SU-DHL-6 (cell line): ENCODE results near the gene CHD5.

Experiments used
- H2AFZ ChIP-seq: fragments of 200-600 bp; sonication (generic); 2 replicates; pipeline ENCODE4 v1.6.1; 2014; ENCODE audit warnings: low read depth, mild to moderate bottlenecking, moderate library complexity, mixed read lengths, antibody characterized with exemption, low read length; ENCODE audit not compliant: severe bottlenecking
- H3F3A ChIP-seq: fragments of 200-600 bp; shearing (Covaris generic); 2 replicates; pipeline ENCODE4 v1.6.0; 2016; ENCODE audit warnings: antibody characterized with exemption, mild to moderate bottlenecking; ENCODE audit not compliant: insufficient read depth
- H3K27ac ChIP-seq: fragments of 200-600 bp; sonication (generic); 2 replicates; pipeline ENCODE4 v1.5.1; 2016; ENCODE audit warnings: low read depth, mild to moderate bottlenecking, low read length, moderate library complexity, mixed read lengths
- H3K27me3 ChIP-seq: fragments of 200-600 bp; sonication (generic), shearing (Covaris generic); 2 replicates; pipeline ENCODE4 v1.6.0; 2014; ENCODE audit warnings: mild to moderate bottlenecking, low read length
- H3K36me3 ChIP-seq: fragments of 200-600 bp; sonication (generic); 2 replicates; pipeline ENCODE4 v1.6.1; 2014; ENCODE audit warnings: mild to moderate bottlenecking, low read length, mixed read lengths
- H3K4me2 ChIP-seq: fragments of 300-600, 200-600 bp; shearing (Covaris generic), sonication (generic); 2 replicates; pipeline ENCODE4 v1.6.0; 2014; ENCODE audit warnings: low read length, low read depth, mild to moderate bottlenecking; ENCODE audit not compliant: poor library complexity, severe bottlenecking
- H3K4me3 ChIP-seq: fragments of 200-600 bp; sonication (generic); 2 replicates; pipeline ENCODE4 v1.5.1; 2014; ENCODE audit warnings: antibody characterized with exemption, low read length, mild to moderate bottlenecking, mixed read lengths; ENCODE audit not compliant: insufficient read depth, poor library complexity, severe bottlenecking
- H3K79me2 ChIP-seq: fragments of 200-600 bp; sonication (generic); 2 replicates; pipeline ENCODE4 v1.6.1; 2014; ENCODE audit warnings: mild to moderate bottlenecking, low read length, moderate library complexity; ENCODE audit not compliant: insufficient read depth
- H3K9ac ChIP-seq: fragments of 200-600 bp; sonication (generic); 2 replicates; pipeline ENCODE4 v1.7.0; 2014; ENCODE audit warnings: mild to moderate bottlenecking, low read length
- H3K9me2 ChIP-seq: fragments of 200-600 bp; sonication (generic); replicated peaks from 2 replicates; pipeline ENCODE4 v1.6.1; 2014; ENCODE audit warnings: low read length; ENCODE audit not compliant: insufficient read depth
- H3K9me3 ChIP-seq: fragments of 200-600 bp; sonication (generic); 2 replicates; pipeline ENCODE4 v1.6.1; 2014; ENCODE audit warnings: low read length, mixed read lengths; ENCODE audit not compliant: insufficient read depth
- H4K20me1 ChIP-seq: fragments of 200-600 bp; sonication (generic); 2 replicates; pipeline ENCODE4 v1.6.1; 2014; ENCODE audit warnings: low read depth, mild to moderate bottlenecking, antibody characterized with exemption, low read length, moderate library complexity, mixed read lengths
- CTCF ChIP-seq: fragments of 200-600 bp; sonication (generic); IDR thresholded peaks from one replicate; pipeline ENCODE4 v1.5.1; 2017; ENCODE audit warnings: antibody characterized with exemption, mild to moderate bottlenecking, low read length, moderate library complexity; ENCODE audit not compliant: insufficient read depth, poor library complexity, severe bottlenecking
- EZH2phosphoT487 ChIP-seq: fragments of 200-600 bp; sonication (generic), shearing (Covaris generic); conservative IDR thresholded peaks from 2 replicates; pipeline ENCODE4 v1.6.1; 2018; ENCODE audit warnings: mild to moderate bottlenecking, antibody characterized with exemption, low read length, moderate library complexity, mixed read lengths

CHD5 gene

DNA sequence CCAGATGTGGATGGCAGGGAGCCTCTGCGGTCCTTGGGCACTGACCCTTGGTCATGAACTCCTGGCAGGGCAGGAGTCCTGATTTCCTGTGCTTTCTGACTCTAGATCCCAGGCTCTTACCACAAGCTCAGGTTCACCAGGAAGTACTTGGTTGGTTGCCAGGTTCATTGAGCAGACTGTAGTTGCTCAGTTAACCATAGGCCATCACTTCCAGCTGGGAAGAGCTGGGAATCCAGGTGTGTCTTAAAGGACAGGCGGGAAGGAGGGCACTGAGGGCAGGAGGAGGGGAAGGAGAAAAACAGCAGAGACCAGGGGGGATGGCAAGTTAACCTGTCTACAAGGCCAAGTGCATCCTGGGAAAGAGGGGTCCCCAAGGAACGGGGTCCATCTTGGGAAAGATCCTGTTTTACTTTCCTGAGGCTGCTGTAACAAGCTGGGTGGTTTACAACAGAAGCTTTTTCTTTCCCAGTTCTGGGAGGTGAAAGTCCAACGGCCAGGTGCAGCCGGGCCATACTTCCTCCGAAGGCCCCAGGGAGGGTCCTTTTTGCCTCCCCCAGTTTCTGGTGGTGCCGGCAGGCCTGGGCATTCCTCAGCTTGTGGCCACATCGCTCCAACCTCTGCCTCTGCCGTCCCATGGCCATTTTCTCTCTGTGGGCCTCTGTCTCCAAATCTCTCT lies 122.8 kb downstream of the CHD5 start:
- no peaks in the 10 kb centered on the region for H3K9me3 ChIP-seq
- H3F3A ChIP-seq: no peaks in the 10 kb centered on the region
- no peaks in the 10 kb centered on the region for H3K27me3 ChIP-seq
- no peaks in the 10 kb centered on the region for H3K9me2 ChIP-seq
- H3K9ac ChIP-seq: no peak overlapping the region
- H3K27ac ChIP-seq: no peak overlapping the region
- H3K79me2 ChIP-seq: no peaks in the 10 kb centered on the region
- H2AFZ ChIP-seq: no peak overlapping the region
- H3K36me3 ChIP-seq: no peaks in the 10 kb centered on the region
- no peak overlapping the region for H3K4me2 ChIP-seq
- TF ChIP-seq EZH2phosphoT487 (no peak), CTCF (no peak)
- no peak overlapping the region for H3K4me3 ChIP-seq
- no peaks in the 10 kb centered on the region for H4K20me1 ChIP-seq

DNA sequence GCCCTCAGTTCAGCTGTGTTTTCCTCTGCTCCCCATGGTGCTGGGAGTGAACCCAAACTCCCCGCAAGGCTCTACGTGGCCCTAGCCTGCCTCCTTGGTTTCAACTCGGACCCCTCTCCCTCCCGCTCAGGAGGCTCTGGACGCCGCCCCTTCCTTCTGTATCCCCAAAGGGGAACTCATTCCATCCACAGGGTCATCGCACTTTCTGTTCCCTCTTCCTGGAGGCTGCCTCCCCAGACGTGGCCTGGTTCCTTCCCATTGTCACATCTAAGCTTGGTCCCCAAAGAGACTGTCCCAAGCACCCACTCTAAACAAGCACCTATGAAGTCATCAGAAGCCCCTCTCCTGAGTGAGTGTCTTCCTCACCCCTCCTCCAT lies 123.6 kb downstream of the CHD5 start:
- H3K4me3 ChIP-seq: no peak overlapping the region
- no peaks in the 10 kb centered on the region for H3K27me3 ChIP-seq
- H3K27ac ChIP-seq: no peak overlapping the region
- H4K20me1 ChIP-seq: no peaks in the 10 kb centered on the region
- H3K79me2 ChIP-seq: no peaks in the 10 kb centered on the region
- H3K4me2 ChIP-seq: no peak overlapping the region
- H3K9ac ChIP-seq: no peak overlapping the region
- H3F3A ChIP-seq: no peaks in the 10 kb centered on the region
- H3K36me3 ChIP-seq: no peaks in the 10 kb centered on the region
- no peaks in the 10 kb centered on the region for H3K9me3 ChIP-seq
- no peak for TF ChIP-seq CTCF
- TF ChIP-seq EZH2phosphoT487: no peak
- no peak overlapping the region for H2AFZ ChIP-seq
- no peaks in the 10 kb centered on the region for H3K9me2 ChIP-seq

DNA sequence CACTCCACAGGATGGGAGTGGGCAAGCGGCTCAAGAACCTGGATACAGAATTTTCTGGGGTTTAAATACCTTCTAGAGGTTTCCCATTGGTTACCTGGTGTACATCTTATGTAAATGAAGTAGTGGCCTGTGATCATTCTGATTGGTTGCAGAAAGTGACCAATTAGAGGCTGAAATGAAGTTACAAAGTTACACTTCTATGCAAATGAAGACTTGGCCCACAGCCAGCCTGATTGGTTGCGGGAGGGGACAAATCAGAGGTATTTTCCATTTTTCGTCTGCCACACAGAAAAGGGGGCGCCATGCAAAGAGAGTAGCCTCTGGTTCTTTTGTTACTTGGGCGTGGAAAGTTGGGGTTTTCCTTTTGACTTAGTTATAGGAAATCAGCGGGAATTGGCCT lies 125.5 kb downstream of the CHD5 start:
- no peaks in the 10 kb centered on the region for H3K36me3 ChIP-seq

More for the DNA sequence above, 125.5 kb downstream of the CHD5 start:
- Histone ChIP-seq H3K9me2 (no peaks in the 10 kb centered on the region), H4K20me1 (no peaks in the 10 kb centered on the region), H3K27ac (no peak overlapping the region), H2AFZ (no peak overlapping the region), H3K27me3 (no peaks in the 10 kb centered on the region), H3K4me2 (no peak overlapping the region), H3F3A (no peaks in the 10 kb centered on the region), H3K9me3 (no peaks in the 10 kb centered on the region), H3K9ac (no peak overlapping the region), H3K79me2 (no peaks in the 10 kb centered on the region), H3K4me3 (no peak overlapping the region)
- TF ChIP-seq EZH2phosphoT487 (no peak), CTCF (no peak)
